Testis (tissue), 3 donors: ENCODE data around the gene FBLN2. TPM values are rescaled to one million over a fixed set of nuclear protein-coding genes. Genes with fewer than 3 reads are reported as not detected.
A peak's percentile ranks its signal among the peaks of the same experiment; 100 is the strongest.

Source experiments
- DNase-seq: peaks from one replicate; pipeline ENCODE4 v3.0.0-alpha.2; 2019
- H3K27ac ChIP-seq, 2 donors: fragments of 200-600 bp; sonication (generic); one replicate each; pipeline ENCODE4 v1.5.1; 2019
- H3K27me3 ChIP-seq: fragments of 200-600 bp; sonication (generic); one replicate; pipeline ENCODE4 v1.5.1; 2019
- H3K36me3 ChIP-seq: fragments of 200-600 bp; sonication (generic); one replicate; pipeline ENCODE4 v1.5.1; 2017; ENCODE audit warnings: low read depth; ENCODE audit errors: missing control alignments
- H3K4me1 ChIP-seq: fragments of 200-600 bp; sonication (generic); one replicate; pipeline ENCODE4 v1.5.1; 2019
- H3K4me3 ChIP-seq, 2 donors: fragments of 200-600 bp; sonication (generic); one replicate each; pipeline ENCODE4 v1.5.1; 2017 to 2019
- H3K9me3 ChIP-seq: fragments of 200-600 bp; sonication (generic); one replicate; pipeline ENCODE4 v1.5.1; 2017
- CTCF ChIP-seq, 3 experiments: fragments of 450-650 bp in 2 of 3; fragments of 200-600 bp in 1 of 3; sonication (generic) in 1 of 3; IDR thresholded peaks; one replicate each; pipeline ENCODE4 v1.5.1; 2016 to 2019; ENCODE audit warnings: antibody characterized with exemption in 3 of 3, mild to moderate bottlenecking in 2 of 3, moderate library complexity in 1 of 3
- POLR2A ChIP-seq: fragments of 450-650 bp; IDR thresholded peaks from one replicate; pipeline ENCODE4 v1.6.1; 2017; ENCODE audit warnings: antibody characterized with exemption, mild to moderate bottlenecking, moderate library complexity
- WGBS, 2 donors: methylation state at CpG; one replicate each; pipeline ENCODE4 v1.1.5; 2018; 5-methylcytosine and 5-hydroxymethylcytosine counted together
- intact Hi-C: fragments of 100-400 bp; cut with DNase I; formaldehyde crosslinking; loops from one replicate; pipeline ENCODE4 v1.15.1; 2023; ENCODE audit warnings: low total_unique reads
- polyA plus RNA-seq: library from polyadenylated mRNA; stranded (reverse); fragments of 350-450 nt; fragmentation: Illumina TruSeq; extraction: RNeasy Lipid Tissue Mini Kit (QIAGEN cat#74804); gene quantifications from one replicate; pipeline ENCODE4 v1.2.3, GENCODE V29; 2014; ENCODE audit warnings: low read depth, low replicate concordance; ENCODE audit not compliant: insufficient read depth
- total RNA-seq, 2 donors: library from RNA; depleted of rRNA; stranded (reverse); fragments of >200 nt; gene quantifications; one replicate each; pipeline ENCODE4 v1.2.3, GENCODE V29; 2016

FBLN2 gene
- total and polyA plus RNA-seq, 3 donors from 2014 or later, result 172 to 334 (median 248) TPM

DNA sequence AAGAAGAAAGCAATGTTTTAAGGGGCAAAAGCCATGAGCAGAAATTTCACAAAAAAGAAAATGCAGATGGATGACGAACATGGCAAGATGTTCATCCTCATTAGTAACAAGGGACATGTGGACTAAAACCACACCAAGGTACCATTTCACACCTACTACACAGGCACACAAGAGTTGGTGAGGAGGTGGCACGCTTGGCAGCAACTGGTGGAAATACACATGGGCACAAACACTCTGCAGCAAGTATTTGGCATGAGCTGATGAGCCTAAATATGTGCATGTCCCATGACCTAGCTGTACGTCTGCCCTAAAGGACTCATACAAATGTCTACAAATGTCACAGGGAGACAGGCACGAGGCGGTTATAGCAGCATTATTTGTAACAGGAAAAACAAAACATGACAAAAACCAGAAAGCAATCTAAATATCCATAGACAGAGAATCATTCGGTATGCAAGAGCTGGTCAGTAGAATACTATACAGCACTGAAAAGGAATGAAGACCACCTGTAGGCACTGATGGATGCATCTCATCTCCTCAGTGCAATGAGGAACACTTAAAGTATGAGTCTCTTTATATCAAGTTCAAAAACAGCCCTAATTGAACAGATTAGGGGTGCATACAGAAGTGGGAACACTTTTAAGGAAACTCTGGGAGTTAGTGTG lies 11.5 kb upstream of the FBLN2 start:
- TF ChIP-seq POLR2A (no peak), CTCF (IDR thresholded peaks at IDR 0.05) (no peak)
- H3K4me1 ChIP-seq, result peaks cover 10% of the 10 kb centered on the region
- H3K36me3 ChIP-seq, result no peaks in the 10 kb centered on the region
- WGBS, 2 donors, result 92 to 95% methylated on average over 6 of the region's 6 CpGs
- no peak for DNase-seq
- intact Hi-C loops, result no loop called here
- H3K27me3 ChIP-seq, result no peaks in the 10 kb centered on the region
- no peak overlapping the region for H3K4me3 ChIP-seq
- H3K27ac ChIP-seq, result no peak overlapping the region
- H3K9me3 ChIP-seq, result no peaks in the 10 kb centered on the region

GRCh38 chr3:13537909-13538296 lies 11.0 kb upstream of the FBLN2 start:
- peaks cover 10% of the 10 kb centered on the region for H3K4me1 ChIP-seq
- WGBS, 2 donors, result 73 to 74% methylated on average over 6 of the region's 6 CpGs
- DNase-seq, result no peak
- intact Hi-C loops, result no loop called here
- no peaks in the 10 kb centered on the region for H3K36me3 ChIP-seq
- TF ChIP-seq POLR2A (no peak), CTCF (IDR thresholded peaks at IDR 0.05) (no peak)
- no peaks in the 10 kb centered on the region for H3K9me3 ChIP-seq
- H3K27ac ChIP-seq, result no peak overlapping the region
- H3K27me3 ChIP-seq, result no peaks in the 10 kb centered on the region
- no peak overlapping the region for H3K4me3 ChIP-seq

DNA sequence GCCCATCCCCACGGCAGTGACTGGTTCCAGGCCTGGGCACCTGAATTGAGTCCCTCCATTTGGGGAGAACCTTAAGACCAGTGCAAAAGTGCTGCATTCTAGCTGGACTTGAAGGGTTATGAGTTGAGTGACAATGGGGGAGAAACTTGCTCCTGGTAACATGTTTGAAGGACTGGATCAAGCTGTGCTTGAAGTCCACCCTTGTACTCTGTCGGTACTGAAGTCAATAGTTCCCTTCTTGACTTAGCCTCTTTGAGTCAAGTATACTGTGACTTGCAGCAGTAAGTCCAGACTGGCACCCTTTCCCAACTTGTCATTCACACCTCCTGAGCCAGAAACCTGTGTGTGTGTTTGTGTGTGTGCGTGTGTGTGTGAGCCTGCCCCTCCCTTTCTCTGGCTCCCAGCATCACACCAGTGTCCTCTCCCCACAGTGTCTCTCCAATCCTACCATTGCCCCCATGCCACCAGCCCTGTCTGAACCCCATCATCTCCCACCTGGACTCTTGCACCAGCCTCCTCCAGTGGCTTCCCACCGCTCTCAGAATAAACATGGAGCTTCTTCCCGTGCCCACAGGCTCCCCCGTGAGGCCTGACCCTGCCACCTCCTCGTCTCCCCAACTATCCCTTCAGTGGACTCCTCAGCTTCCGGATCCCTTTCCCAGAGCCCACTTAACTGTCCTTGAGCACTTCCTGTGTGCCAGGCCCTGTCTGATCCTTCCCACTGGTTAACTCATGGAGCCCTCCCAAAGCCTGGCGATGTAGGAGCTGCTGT lies 10.2 kb upstream of the FBLN2 start:
- Histone ChIP-seq H3K4me3 (no peak overlapping the region), H3K36me3 (no peaks in the 10 kb centered on the region), H3K27ac (peak overlapping the region in 1 of 2 donors; percentile 53), H3K9me3 (no peaks in the 10 kb centered on the region), H3K27me3 (no peaks in the 10 kb centered on the region), H3K4me1 (peaks cover 10% of the 10 kb centered on the region)
- no peak for TF ChIP-seq POLR2A
- TF ChIP-seq CTCF (IDR thresholded peaks at IDR 0.05), result no peak
- no peak for DNase-seq
- intact Hi-C loops, result no loop called here
- 79 to 80% methylated on average over 9 of the region's 9 CpGs for WGBS, 2 donors

GRCh38 chr3:13539292-13539638 lies 9.7 kb upstream of the FBLN2 start:
- 55 to 73% methylated on average over 5 of the region's 5 CpGs for whole genome bisulfite sequencing, 2 donors
- DNase-seq, result no peak
- no peak for TF ChIP-seq CTCF (IDR thresholded peaks at IDR 0.05)
- no peak for TF ChIP-seq POLR2A
- H3K9me3 ChIP-seq, result no peaks in the 10 kb centered on the region
- H3K36me3 ChIP-seq, result no peaks in the 10 kb centered on the region
- peak overlapping the region in 1 of 2 donors; percentile 53 for H3K27ac ChIP-seq
- H3K4me1 ChIP-seq, result peaks cover 10% of the 10 kb centered on the region
- no peak overlapping the region for H3K4me3 ChIP-seq
- H3K27me3 ChIP-seq, result no peaks in the 10 kb centered on the region
- intact Hi-C loops, result no loop called here

DNA sequence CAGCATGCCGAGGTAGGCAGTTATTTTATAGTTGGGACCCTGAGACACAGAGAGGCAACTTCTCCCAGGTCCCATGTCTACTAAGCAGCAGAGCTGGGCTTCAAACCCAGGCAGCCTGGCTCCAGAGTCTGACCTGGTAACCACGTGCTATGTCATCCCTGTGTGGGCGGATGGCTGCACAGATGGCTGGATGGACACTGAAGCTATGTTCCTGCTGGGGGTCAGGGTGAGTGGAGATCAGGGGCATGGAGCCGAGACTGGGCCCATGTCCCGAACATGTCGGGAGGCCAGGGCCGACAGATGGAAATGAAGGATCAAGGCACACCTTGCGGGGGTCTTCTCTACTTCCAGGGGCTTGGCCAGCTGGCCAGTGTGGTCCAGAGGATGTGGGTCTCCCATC lies 9.3 kb upstream of the FBLN2 start:
- peak overlapping the region in 1 of 2 donors; percentile 53 for H3K27ac ChIP-seq
- no peaks in the 10 kb centered on the region for H3K27me3 ChIP-seq
- no peak overlapping the region for H3K4me3 ChIP-seq
- H3K4me1 ChIP-seq, result peaks cover 10% of the 10 kb centered on the region
- 63 to 77% methylated on average over 7 to 8 of the region's 8 CpGs for WGBS, 2 donors
- H3K36me3 ChIP-seq, result no peaks in the 10 kb centered on the region
- H3K9me3 ChIP-seq, result no peaks in the 10 kb centered on the region
- no peak for DNase-seq
- TF ChIP-seq CTCF (IDR thresholded peaks at IDR 0.05) (no peak), POLR2A (no peak)
- intact Hi-C loops, result no loop called here
